GM12878 (cell line): Measurements from ENCODE around the gene PTCD1. TPM values are rescaled to one million over a fixed set of nuclear protein-coding genes. Genes with fewer than 3 reads are reported as not detected.

Experiments used
- FOXK2 ChIP-seq: fragments of 450-650 bp; IDR thresholded peaks from 2 replicates; pipeline ENCODE4 v1.6.1; 2017; ENCODE audit warnings: mild to moderate bottlenecking, moderate library complexity
- KDM1A ChIP-seq: fragments of 200-600 bp; sonication (generic); IDR thresholded peaks from 2 replicates; pipeline ENCODE4 v1.6.1; 2016; ENCODE audit warnings: borderline replicate concordance
- ZNF592 ChIP-seq: fragments of 450-650 bp; IDR thresholded peaks from 2 replicates; pipeline ENCODE4 v1.6.1; 2017; ENCODE audit warnings: mild to moderate bottlenecking, moderate library complexity
- polyA plus RNA-seq, 11 experiments: library from polyadenylated mRNA; depleted of rRNA in 4 of 11; unstranded in 6 of 11; stranded (reverse) in 5 of 11; fragments of >200 nt; fragmentation: Nextera tagmentation in 4 of 11; fragmentation: Illumina TruSeq in 1 of 11; extraction: Ambion mirVana in 4 of 11; extraction: Trizol in 1 of 11; gene quantifications; 1 replicate in 1 of 11; 2 replicates in 10 of 11; pipeline versions ENCODE4 v1.2.1 to v1.2.3, GENCODE V29; 2011 to 2016; ENCODE audit warnings: inconsistent platforms in 2 of 11, missing spikeins in 2 of 11, low read depth in 1 of 11
- total RNA-seq, 4 experiments: library from RNA; depleted of rRNA in 3 of 4; stranded (reverse); fragments of >200 nt in 3 of 4; fragmentation: Illumina TruSeq in 1 of 4; extraction: Trizol in 1 of 4; gene quantifications; 2 replicates each; pipeline versions ENCODE4 v1.2.1 to v1.2.3, GENCODE V29; 2013 to 2021
- TF ChIP-seq, protein P1 (sequence below): fragments of 450-650 bp; formaldehyde crosslinking; IDR thresholded peaks from 2 replicates; pipeline ENCODE4 v1.4.0; 2022; ENCODE audit warnings: mild to moderate bottlenecking, moderate library complexity
- TF ChIP-seq, protein P2 (sequence below): IDR thresholded peaks from 2 replicates; pipeline ENCODE4 v1.6.1; 2012; ENCODE audit warnings: low read depth, low read length, improper control_type of control experiment

PTCD1 gene
- total and polyA plus RNA-seq, 10 of the 15 experiments (the other 5 are each of a cell fraction or from before 2014, with no cell fraction given), result 0.26 to 9.7 (median 5.0) TPM

- no peak for TF ChIP-seq FOXK2
- no peak for TF ChIP-seq ZNF592
- TF ChIP-seq, protein P1, sequence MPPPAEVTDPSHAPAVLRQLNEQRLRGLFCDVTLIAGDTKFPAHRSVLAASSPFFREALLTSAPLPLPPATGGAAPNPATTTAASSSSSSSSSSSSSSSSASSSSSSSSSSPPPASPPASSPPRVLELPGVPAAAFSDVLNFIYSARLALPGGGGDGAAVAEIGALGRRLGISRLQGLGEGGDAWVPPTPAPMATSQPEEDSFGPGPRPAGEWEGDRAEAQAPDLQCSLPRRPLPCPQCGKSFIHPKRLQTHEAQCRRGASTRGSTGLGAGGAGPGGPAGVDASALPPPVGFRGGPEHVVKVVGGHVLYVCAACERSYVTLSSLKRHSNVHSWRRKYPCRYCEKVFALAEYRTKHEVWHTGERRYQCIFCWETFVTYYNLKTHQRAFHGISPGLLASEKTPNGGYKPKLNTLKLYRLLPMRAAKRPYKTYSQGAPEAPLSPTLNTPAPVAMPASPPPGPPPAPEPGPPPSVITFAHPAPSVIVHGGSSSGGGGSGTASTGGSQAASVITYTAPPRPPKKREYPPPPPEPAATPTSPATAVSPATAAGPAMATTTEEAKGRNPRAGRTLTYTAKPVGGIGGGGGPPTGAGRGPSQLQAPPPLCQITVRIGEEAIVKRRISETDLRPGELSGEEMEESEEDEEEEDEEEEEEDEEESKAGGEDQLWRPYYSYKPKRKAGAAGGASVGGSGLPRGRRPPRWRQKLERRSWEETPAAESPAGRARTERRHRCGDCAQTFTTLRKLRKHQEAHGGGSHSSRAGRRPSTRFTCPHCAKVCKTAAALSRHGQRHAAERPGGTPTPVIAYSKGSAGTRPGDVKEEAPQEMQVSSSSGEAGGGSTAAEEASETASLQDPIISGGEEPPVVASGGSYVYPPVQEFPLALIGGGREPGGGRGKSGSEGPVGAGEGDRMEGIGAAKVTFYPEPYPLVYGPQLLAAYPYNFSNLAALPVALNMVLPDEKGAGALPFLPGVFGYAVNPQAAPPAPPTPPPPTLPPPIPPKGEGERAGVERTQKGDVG (CRISPR knock-in tag), result no peak
- TF ChIP-seq, protein P2, sequence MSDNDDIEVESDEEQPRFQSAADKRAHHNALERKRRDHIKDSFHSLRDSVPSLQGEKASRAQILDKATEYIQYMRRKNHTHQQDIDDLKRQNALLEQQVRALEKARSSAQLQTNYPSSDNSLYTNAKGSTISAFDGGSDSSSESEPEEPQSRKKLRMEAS, result no peak
- no peak for TF ChIP-seq KDM1A
Measured at GRCh38 chr7:99469381-99470065, 30.9 kb upstream of the PTCD1 start (continued).
